ENCODE data around the gene TFPI. TPM values are rescaled to one million over a fixed set of nuclear protein-coding genes. Genes with fewer than 3 reads are reported as not detected.

The TFPI gene
- total RNA-seq, 1 donor from 2014 or later = 735 TPM

DNA sequence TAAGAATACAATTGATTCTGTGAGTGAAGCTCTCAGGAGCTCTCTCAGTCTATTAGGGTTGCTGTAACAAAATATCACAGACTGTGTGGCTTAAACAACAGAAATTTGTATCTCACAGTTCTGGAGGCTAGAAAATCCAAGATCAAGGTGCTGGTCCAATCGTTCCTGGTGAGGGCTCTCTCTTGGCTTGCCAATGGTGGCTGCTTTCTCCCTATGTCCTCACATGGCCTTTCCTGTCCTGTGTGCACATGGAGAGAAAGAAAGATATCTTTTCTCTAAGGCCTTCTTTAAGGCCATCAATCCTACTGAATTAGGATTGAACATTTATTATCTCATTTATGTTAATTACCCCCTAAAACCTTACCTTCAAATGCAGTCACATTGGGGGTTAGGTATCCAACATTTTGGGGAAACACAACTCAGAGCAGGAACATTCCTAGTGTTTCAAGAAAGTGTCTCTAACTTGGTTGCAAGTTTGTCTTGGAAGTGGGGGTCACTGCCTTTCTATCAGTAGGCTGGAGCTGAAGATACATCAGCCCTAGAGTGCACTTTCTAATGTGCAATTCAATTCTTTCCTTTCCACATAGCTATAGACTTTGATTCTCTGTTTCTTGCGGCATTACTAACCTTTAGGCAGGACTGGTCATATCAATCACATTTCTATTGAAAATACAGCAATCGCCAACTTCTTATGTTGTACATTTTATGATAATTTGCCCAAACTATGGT, 24.8 kb downstream of the TFPI start:
- Mint-ChIP-seq H3K4me3 (ENCODE audit: unreplicated experiment) (peak overlapping the region; percentile 56), H3K27me3 (ENCODE audit: unreplicated experiment) (peaks cover 12% of the 10 kb centered on the region), H3K27ac (ENCODE audit: unreplicated experiment) (peak overlapping the region; percentile 68), H3K36me3 (ENCODE audit: low read depth, unreplicated experiment) (peaks cover 53% of the 10 kb centered on the region), H3K9me3 (ENCODE audit: unreplicated experiment) (no peaks in the 10 kb centered on the region), H3K4me1 (ENCODE audit: unreplicated experiment) (peaks cover 60% of the 10 kb centered on the region)
- TF ChIP-seq, protein P1, sequence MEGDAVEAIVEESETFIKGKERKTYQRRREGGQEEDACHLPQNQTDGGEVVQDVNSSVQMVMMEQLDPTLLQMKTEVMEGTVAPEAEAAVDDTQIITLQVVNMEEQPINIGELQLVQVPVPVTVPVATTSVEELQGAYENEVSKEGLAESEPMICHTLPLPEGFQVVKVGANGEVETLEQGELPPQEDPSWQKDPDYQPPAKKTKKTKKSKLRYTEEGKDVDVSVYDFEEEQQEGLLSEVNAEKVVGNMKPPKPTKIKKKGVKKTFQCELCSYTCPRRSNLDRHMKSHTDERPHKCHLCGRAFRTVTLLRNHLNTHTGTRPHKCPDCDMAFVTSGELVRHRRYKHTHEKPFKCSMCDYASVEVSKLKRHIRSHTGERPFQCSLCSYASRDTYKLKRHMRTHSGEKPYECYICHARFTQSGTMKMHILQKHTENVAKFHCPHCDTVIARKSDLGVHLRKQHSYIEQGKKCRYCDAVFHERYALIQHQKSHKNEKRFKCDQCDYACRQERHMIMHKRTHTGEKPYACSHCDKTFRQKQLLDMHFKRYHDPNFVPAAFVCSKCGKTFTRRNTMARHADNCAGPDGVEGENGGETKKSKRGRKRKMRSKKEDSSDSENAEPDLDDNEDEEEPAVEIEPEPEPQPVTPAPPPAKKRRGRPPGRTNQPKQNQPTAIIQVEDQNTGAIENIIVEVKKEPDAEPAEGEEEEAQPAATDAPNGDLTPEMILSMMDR (IDR thresholded peaks at IDR 0.05; ENCODE audit: unreplicated experiment) = no peak
- no peak for DNase-seq (ENCODE audit: low spot score)

- Mint-ChIP-seq H3K9me3 (ENCODE audit: unreplicated experiment) (no peaks in the 10 kb centered on the region), H3K36me3 (ENCODE audit: low read depth, unreplicated experiment) (peaks cover 53% of the 10 kb centered on the region), H3K27ac (ENCODE audit: unreplicated experiment) (no peak overlapping the region), H3K4me1 (ENCODE audit: unreplicated experiment) (peaks cover 47% of the 10 kb centered on the region), H3K27me3 (ENCODE audit: unreplicated experiment) (peaks cover 4% of the 10 kb centered on the region), H3K4me3 (ENCODE audit: unreplicated experiment) (no peak overlapping the region)
- TF ChIP-seq, protein P1 (IDR thresholded peaks at IDR 0.05; ENCODE audit: unreplicated experiment) = no peak
- no peak for DNase-seq (ENCODE audit: low spot score)
These were observed 26.2 kb downstream of the TFPI start for GRCh38 chr2:187528042-187528441.

GRCh38 chr2:187527262-187527661, 27.0 kb downstream of the TFPI start:
- H3K27ac Mint-ChIP-seq (ENCODE audit: unreplicated experiment) = peak overlapping the region; percentile 84
- no peak for DNase-seq (ENCODE audit: low spot score)
- H3K9me3 Mint-ChIP-seq (ENCODE audit: unreplicated experiment) = no peaks in the 10 kb centered on the region
- peaks cover 42% of the 10 kb centered on the region for H3K4me1 Mint-ChIP-seq (ENCODE audit: unreplicated experiment)
- H3K4me3 Mint-ChIP-seq (ENCODE audit: unreplicated experiment) = peak overlapping the region; percentile 17
- TF ChIP-seq, protein P1 (IDR thresholded peaks at IDR 0.05; ENCODE audit: unreplicated experiment) = no peak
- H3K27me3 Mint-ChIP-seq (ENCODE audit: unreplicated experiment) = peaks cover 4% of the 10 kb centered on the region
- peaks cover 53% of the 10 kb centered on the region for H3K36me3 Mint-ChIP-seq (ENCODE audit: low read depth, unreplicated experiment)

DNA sequence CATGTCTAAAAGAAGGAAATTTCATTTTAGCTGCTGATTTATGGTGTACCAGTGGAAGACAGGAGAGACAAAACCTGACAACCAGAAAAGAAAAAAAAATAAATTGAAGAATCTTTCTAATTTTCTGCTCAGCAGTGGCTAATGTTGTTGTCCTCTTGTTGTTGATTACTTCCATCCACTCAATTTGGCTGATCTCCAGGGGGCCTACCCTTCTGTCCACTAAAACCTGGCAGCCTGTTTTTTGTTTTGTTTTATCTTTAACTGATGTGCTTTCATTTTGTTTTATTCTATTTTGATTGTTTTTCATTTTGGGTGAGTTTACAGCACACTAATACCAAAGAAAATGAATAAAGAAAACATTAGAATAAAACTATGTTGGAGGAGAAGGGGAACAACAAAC, 27.4 kb downstream of the TFPI start:
- peaks cover 42% of the 10 kb centered on the region for H3K4me1 Mint-ChIP-seq (ENCODE audit: unreplicated experiment)
- peaks cover 4% of the 10 kb centered on the region for H3K27me3 Mint-ChIP-seq (ENCODE audit: unreplicated experiment)

More for the DNA sequence above, 27.4 kb downstream of the TFPI start:
- no peaks in the 10 kb centered on the region for H3K9me3 Mint-ChIP-seq (ENCODE audit: unreplicated experiment)
- TF ChIP-seq, protein P1 (IDR thresholded peaks at IDR 0.05; ENCODE audit: unreplicated experiment) = no peak
- H3K4me3 Mint-ChIP-seq (ENCODE audit: unreplicated experiment) = peak overlapping the region; percentile 17
- peaks cover 54% of the 10 kb centered on the region for H3K36me3 Mint-ChIP-seq (ENCODE audit: low read depth, unreplicated experiment)
- DNase-seq (ENCODE audit: low spot score) = no peak
- H3K27ac Mint-ChIP-seq (ENCODE audit: unreplicated experiment) = peak overlapping the region; percentile 84
